Liver (tissue), 9 donors: ENCODE measurements around the gene SPHK2. TPM values are rescaled to one million over a fixed set of nuclear protein-coding genes. Genes with fewer than 3 reads are reported as not detected.

ENCODE experiments used
- DNase-seq: peaks from one replicate; pipeline ENCODE4 v3.0.0-alpha.2; 2017; ENCODE audit warnings: low spot score
- H3K27ac ChIP-seq, 2 donors: one replicate each; pipeline ENCODE4 v1.7.0; 2013; ENCODE audit warnings: inconsistent platforms in 2 of 2, low read length in 2 of 2, control low read depth in 1 of 2, low read depth in 1 of 2, mild to moderate bottlenecking in 1 of 2
- H3K27me3 ChIP-seq, 4 donors: one replicate each; pipeline versions ENCODE4 v1.6.1 to v1.7.0; 2013; ENCODE audit warnings: low read length in 3 of 4, inconsistent platforms in 1 of 4, mild to moderate bottlenecking in 1 of 4, moderate library complexity in 1 of 4; ENCODE audit not compliant: control insufficient read depth in 4 of 4, insufficient read depth in 4 of 4
- H3K36me3 ChIP-seq, 4 donors: one replicate each; pipeline versions ENCODE4 v1.6.1 to v1.7.0; 2013; ENCODE audit warnings: low read length in 3 of 4, mild to moderate bottlenecking in 3 of 4, low read depth in 1 of 4, moderate library complexity in 1 of 4; ENCODE audit not compliant: control insufficient read depth in 4 of 4, insufficient read depth in 3 of 4
- H3K4me1 ChIP-seq, 4 donors: one replicate each; pipeline versions ENCODE4 v1.6.1 to v1.7.0; 2013; ENCODE audit warnings: low read length in 3 of 4, mild to moderate bottlenecking in 3 of 4, moderate library complexity in 1 of 4; ENCODE audit not compliant: control insufficient read depth in 4 of 4, insufficient read depth in 4 of 4
- H3K4me3 ChIP-seq, 3 donors: one replicate each; pipeline versions ENCODE4 v1.6.1 to v1.7.0; 2013; ENCODE audit warnings: low read length in 3 of 3, control low read depth in 1 of 3, low read depth in 1 of 3, mild to moderate bottlenecking in 1 of 3
- H3K9ac ChIP-seq, 2 donors: one replicate each; pipeline ENCODE4 v1.7.0; 2013; ENCODE audit warnings: low read length in 2 of 2, mild to moderate bottlenecking in 2 of 2, moderate library complexity in 2 of 2, control low read depth in 1 of 2, low read depth in 1 of 2
- H3K9me3 ChIP-seq, 4 donors: one replicate each; pipeline versions ENCODE4 v1.6.1 to v1.7.0; 2013; ENCODE audit warnings: low read length in 3 of 4; ENCODE audit not compliant: control insufficient read depth in 4 of 4
- EGR1 ChIP-seq, 2 donors: IDR thresholded peaks; 2 replicates each; pipeline ENCODE4 v1.6.1; 2016 to 2018; ENCODE audit warnings: antibody characterized with exemption in 2 of 2, low read depth in 2 of 2
- FOXA1 ChIP-seq: IDR thresholded peaks from 2 replicates; pipeline ENCODE4 v1.6.1; 2016; ENCODE audit warnings: antibody characterized with exemption
- GABPA ChIP-seq, 2 donors: IDR thresholded peaks in 1 of 2; conservative IDR thresholded peaks in 1 of 2; 2 replicates each; pipeline ENCODE4 v1.6.1; 2016; ENCODE audit warnings: antibody characterized with exemption in 2 of 2, mild to moderate bottlenecking in 1 of 2, moderate library complexity in 1 of 2
- HNF4A ChIP-seq, 2 donors: conservative IDR thresholded peaks; 2 replicates each; pipeline ENCODE4 v1.6.1; 2016; ENCODE audit warnings: antibody characterized with exemption in 2 of 2, mild to moderate bottlenecking in 2 of 2
- HNF4G ChIP-seq: IDR thresholded peaks from 2 replicates; pipeline ENCODE4 v1.6.1; 2016; ENCODE audit warnings: antibody characterized with exemption
- JUND ChIP-seq, 2 donors: IDR thresholded peaks; 2 replicates each; pipeline ENCODE4 v1.6.1; 2016; ENCODE audit warnings: antibody characterized with exemption in 2 of 2
- MAX ChIP-seq: IDR thresholded peaks from 2 replicates; pipeline ENCODE4 v1.6.1; 2016; ENCODE audit warnings: antibody characterized with exemption
- NR2F2 ChIP-seq: IDR thresholded peaks from 2 replicates; pipeline ENCODE4 v1.6.1; 2016; ENCODE audit warnings: antibody characterized with exemption
- RAD21 ChIP-seq, 2 donors: IDR thresholded peaks; 2 replicates each; pipeline ENCODE4 v1.6.1; 2016; ENCODE audit warnings: antibody characterized with exemption in 2 of 2, mild to moderate bottlenecking in 2 of 2
- RXRA ChIP-seq, 2 donors: IDR thresholded peaks; 2 replicates each; pipeline ENCODE4 v1.6.1; 2017 to 2018; ENCODE audit warnings: antibody characterized with exemption in 2 of 2, mild to moderate bottlenecking in 1 of 2
- SP1 ChIP-seq: IDR thresholded peaks from 2 replicates; pipeline ENCODE4 v1.6.1; 2018; ENCODE audit warnings: antibody characterized with exemption, mild to moderate bottlenecking
- TAF1 ChIP-seq: conservative IDR thresholded peaks from 2 replicates; pipeline ENCODE4 v1.6.1; 2016; ENCODE audit warnings: antibody characterized with exemption, mild to moderate bottlenecking
- YY1 ChIP-seq: IDR thresholded peaks from 2 replicates; pipeline ENCODE4 v1.6.1; 2016; ENCODE audit warnings: antibody characterized with exemption, mild to moderate bottlenecking
- ZBTB33 ChIP-seq: IDR thresholded peaks from 2 replicates; pipeline ENCODE4 v1.6.1; 2016; ENCODE audit warnings: antibody characterized with exemption
- WGBS: extraction: QIAGEN DNeasy Blood & Tissue Kit; methylation state at CpG from one replicate; pipeline ENCODE4 v1.1.7; 2013; 5-methylcytosine and 5-hydroxymethylcytosine counted together
- polyA plus RNA-seq, 2 donors: library from polyadenylated mRNA; stranded (reverse) in 1 of 2; unstranded in 1 of 2; fragments of 200-250 nt in 1 of 2; fragments of >200 nt in 1 of 2; fragmentation: Nextera tagmentation in 1 of 2; extraction: Ambion mirVana in 1 of 2; gene quantifications; one replicate each; pipeline versions ENCODE4 v1.2.1 to v1.2.3, GENCODE V29; 2013 to 2015
- total RNA-seq, 2 donors: library from RNA; depleted of rRNA; stranded (reverse); fragments of >200 nt; gene quantifications; one replicate each; pipeline ENCODE4 v1.2.3, GENCODE V29; 2014
- TF ChIP-seq, protein P1 (sequence below): fragments of 150-350 bp; IDR thresholded peaks from 2 replicates; pipeline ENCODE4 v1.5.1; 2017; ENCODE audit warnings: improper control_type of control experiment, low read depth, low read length; ENCODE audit not compliant: missing input control
- TF ChIP-seq, protein P2 (sequence below): IDR thresholded peaks from 2 replicates; pipeline ENCODE4 v1.6.1; 2016; ENCODE audit warnings: antibody characterized with exemption
- donor health status: healthy.
- donor health status: healthy.
- donor health status: healthy.
- donor health status: healthy.
- donor health status: healthy.

Gene SPHK2
- total and polyA plus RNA-seq, 4 donors, result 9.6 to 17.3 (median 12.3) TPM

- no peak within 1 kb of the TSS for H3K9ac ChIP-seq
- TF ChIP-seq NR2F2, result no peak
- TF ChIP-seq RAD21 (IDR thresholded peaks at IDR 0.05), result no peak
- no peak for TF ChIP-seq HNF4G
- TF ChIP-seq ZBTB33, result no peak
- no peak for TF ChIP-seq YY1
These were observed 53.7 kb downstream of the SPHK2 start, which contains the start of gene NTN5 for GRCh38 chr19:48672994-48673393. Gene NTN5, minus strand, starts transcription at chr19:48673017. Its CDS starts 2,031 bp downstream, at chr19:48670986.

DNA sequence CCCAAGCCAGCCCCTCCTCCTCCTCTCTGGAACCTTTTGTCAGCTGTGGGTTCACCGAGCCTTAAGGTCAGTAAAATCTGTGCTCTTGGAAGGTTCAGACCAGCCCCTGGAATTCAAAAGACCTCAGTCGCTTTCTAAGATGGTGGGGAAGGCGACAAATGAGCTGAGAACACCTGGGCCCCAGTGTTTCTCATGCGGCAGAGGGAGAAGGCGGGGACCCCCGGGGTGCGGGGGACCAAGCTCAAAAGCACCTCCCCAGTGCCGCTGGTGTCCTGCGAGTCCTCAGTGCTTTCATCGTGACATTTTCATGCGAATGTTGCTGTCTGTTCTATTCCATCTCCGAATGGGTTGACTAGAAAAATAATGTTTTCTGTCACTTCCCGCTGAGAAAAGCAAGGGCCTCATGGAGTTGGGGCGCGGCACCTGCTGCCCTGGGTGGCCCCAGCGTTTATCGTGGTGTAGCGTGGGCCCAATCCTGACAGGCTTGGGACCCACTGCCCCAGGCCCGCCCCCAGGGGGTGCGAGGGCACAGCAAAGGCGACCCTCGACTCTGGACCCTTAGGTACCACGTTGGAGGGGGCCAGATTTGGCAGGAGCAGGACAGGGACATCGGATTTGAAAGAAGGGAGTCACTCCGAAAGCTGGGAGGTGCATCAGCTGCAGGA lies 54.3 kb downstream of the SPHK2 start:
- Histone ChIP-seq H3K27me3 (no peaks in the 10 kb centered on the region), H3K4me1 (peaks cover 0 to 3% (median 0%) of the 10 kb centered on the region in 4 donors), H3K27ac (no peak overlapping the region), H3K36me3 (no peaks in the 10 kb centered on the region), H3K4me3 (no peak overlapping the region), H3K9me3 (no peaks in the 10 kb centered on the region), H3K9ac (no peak overlapping the region)
- no peak for DNase-seq
- TF ChIP-seq EGR1 (IDR thresholded peaks at IDR 0.05; ENCODE audit: low read depth in 2 of 2) (no peak), YY1 (no peak), SP1 (no peak), FOXA1 (no peak), RXRA (IDR thresholded peaks at IDR 0.05) (no peak), JUND (IDR thresholded peaks at IDR 0.05) (no peak), MAX (no peak), HNF4A (conservative IDR thresholded peaks at IDR 0.05) (no peak), RAD21 (IDR thresholded peaks at IDR 0.05) (no peak), HNF4G (no peak), TAF1 (no peak), GABPA (IDR thresholded peaks at IDR 0.05 in 1 of 2, conservative IDR thresholded peaks at IDR 0.05 in 1 of 2) (no peak)
- TF ChIP-seq, protein P1, sequence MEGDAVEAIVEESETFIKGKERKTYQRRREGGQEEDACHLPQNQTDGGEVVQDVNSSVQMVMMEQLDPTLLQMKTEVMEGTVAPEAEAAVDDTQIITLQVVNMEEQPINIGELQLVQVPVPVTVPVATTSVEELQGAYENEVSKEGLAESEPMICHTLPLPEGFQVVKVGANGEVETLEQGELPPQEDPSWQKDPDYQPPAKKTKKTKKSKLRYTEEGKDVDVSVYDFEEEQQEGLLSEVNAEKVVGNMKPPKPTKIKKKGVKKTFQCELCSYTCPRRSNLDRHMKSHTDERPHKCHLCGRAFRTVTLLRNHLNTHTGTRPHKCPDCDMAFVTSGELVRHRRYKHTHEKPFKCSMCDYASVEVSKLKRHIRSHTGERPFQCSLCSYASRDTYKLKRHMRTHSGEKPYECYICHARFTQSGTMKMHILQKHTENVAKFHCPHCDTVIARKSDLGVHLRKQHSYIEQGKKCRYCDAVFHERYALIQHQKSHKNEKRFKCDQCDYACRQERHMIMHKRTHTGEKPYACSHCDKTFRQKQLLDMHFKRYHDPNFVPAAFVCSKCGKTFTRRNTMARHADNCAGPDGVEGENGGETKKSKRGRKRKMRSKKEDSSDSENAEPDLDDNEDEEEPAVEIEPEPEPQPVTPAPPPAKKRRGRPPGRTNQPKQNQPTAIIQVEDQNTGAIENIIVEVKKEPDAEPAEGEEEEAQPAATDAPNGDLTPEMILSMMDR, result no peak
- TF ChIP-seq, protein P2, sequence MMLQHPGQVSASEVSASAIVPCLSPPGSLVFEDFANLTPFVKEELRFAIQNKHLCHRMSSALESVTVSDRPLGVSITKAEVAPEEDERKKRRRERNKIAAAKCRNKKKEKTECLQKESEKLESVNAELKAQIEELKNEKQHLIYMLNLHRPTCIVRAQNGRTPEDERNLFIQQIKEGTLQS, result no peak
- 79% methylated on average over 25 of the region's 25 CpGs for WGBS

More at GRCh38 chr19:48672994-48673393, 53.7 kb downstream of the SPHK2 start, which contains the start of gene NTN5:
- H3K4me3 ChIP-seq, result no peak within 1 kb of the TSS
- H3K36me3 ChIP-seq, result no peaks in the 10 kb centered on the region
- WGBS, result 83% methylated on average over 25 of the region's 25 CpGs
- no peaks in the 10 kb centered on the region for H3K27me3 ChIP-seq
- no peak for DNase-seq
- H3K9me3 ChIP-seq, result no peaks in the 10 kb centered on the region
- H3K4me1 ChIP-seq, result peaks cover 0 to 3% (median 0%) of the 10 kb centered on the region in 4 donors
- no peak within 1 kb of the TSS for H3K27ac ChIP-seq
